Sigmoid colon (tissue), 7 donors: ENCODE measurements around the gene ZNF716. TPM values are rescaled to one million over a fixed set of nuclear protein-coding genes. Genes with fewer than 3 reads are reported as not detected.
"Not testable (repeated sequence)": the region's sequence is repeated elsewhere in the genome, so short reads cannot be mapped to it uniquely, and the experiment has no call there.

Experiments used
- DNase-seq: peaks from one replicate; pipeline ENCODE4 v3.0.0-alpha.2; 2019
- H3K27ac ChIP-seq, 4 donors: fragments of 200-600 bp; sonication (generic); one replicate each; pipeline ENCODE4 v1.5.1; 2016 to 2019; ENCODE audit warnings: mild to moderate bottlenecking in 1 of 4
- H3K27me3 ChIP-seq, 3 donors: fragments of 200-600 bp; sonication (generic); one replicate each; pipeline ENCODE4 v1.5.1; 2019; ENCODE audit warnings: mild to moderate bottlenecking in 1 of 3
- H3K36me3 ChIP-seq, 4 donors: fragments of 200-600 bp; sonication (generic); one replicate each; pipeline ENCODE4 v1.5.1; 2016 to 2019
- H3K4me1 ChIP-seq, 4 donors: fragments of 200-600 bp; sonication (generic); one replicate each; pipeline ENCODE4 v1.5.1; 2017 to 2019
- H3K4me3 ChIP-seq, 4 donors: fragments of 200-600 bp; sonication (generic); one replicate each; pipeline ENCODE4 v1.5.1; 2017 to 2019; ENCODE audit warnings: mild to moderate bottlenecking in 2 of 4, moderate library complexity in 1 of 4
- H3K9me3 ChIP-seq, 4 donors: fragments of 200-600 bp in 3 of 4; sonication (generic) in 3 of 4; one replicate each; pipeline versions ENCODE4 v1.5.1 to v1.6.1; 2013 to 2019
- CTCF ChIP-seq, 4 experiments: fragments of 450-650 bp in 3 of 4; fragments of 200-600 bp in 1 of 4; IDR thresholded peaks; one replicate each; pipeline ENCODE4 v1.5.1; 2016 to 2019; ENCODE audit warnings: antibody characterized with exemption in 4 of 4, mild to moderate bottlenecking in 3 of 4, moderate library complexity in 2 of 4
- EP300 ChIP-seq, 4 donors: sonication (generic); formaldehyde crosslinking; IDR thresholded peaks; one replicate each; pipeline ENCODE4 v1.6.1; 2017; ENCODE audit warnings: antibody characterized with exemption in 4 of 4
- POLR2A ChIP-seq, 2 donors: fragments of 450-650 bp; IDR thresholded peaks; one replicate each; pipeline ENCODE4 v1.6.1; 2016; ENCODE audit warnings: antibody characterized with exemption in 2 of 2, mild to moderate bottlenecking in 2 of 2, moderate library complexity in 2 of 2
- POLR2AphosphoS5 ChIP-seq, 4 donors: sonication (generic); formaldehyde crosslinking; IDR thresholded peaks; one replicate each; pipeline ENCODE4 v1.6.1; 2017; ENCODE audit warnings: antibody characterized with exemption in 4 of 4
- WGBS, 2 donors: extraction: QIAGEN DNeasy Blood & Tissue Kit; methylation state at CpG; one replicate each; pipeline ENCODE4 v1.1.7; 2013; 5-methylcytosine and 5-hydroxymethylcytosine counted together
- intact Hi-C: fragments of 100-400 bp; cut with DNase I; formaldehyde crosslinking; loops from one replicate; pipeline ENCODE4 v1.15.1; 2023
- polyA plus RNA-seq, 3 donors: library from polyadenylated mRNA; stranded (reverse); fragments of 200-250 nt; gene quantifications; one replicate each; pipeline ENCODE4 v1.2.3, GENCODE V29; 2013
- total RNA-seq, 4 donors: library from RNA; depleted of rRNA; stranded (reverse); fragments of >200 nt; gene quantifications; one replicate each; pipeline ENCODE4 v1.1.0, GENCODE V29; 2016
- donor health status: healthy with polysubstance abuse.
- donor health status: Bipolar disorder and iron deficiency.
- donor health status: healthy.

ZNF716 gene
- not detected for total RNA-seq
- polyA plus RNA-seq, result not detected

GRCh38 chr7:57449904-57450303 is at the start of gene ZNF716:
TSS of gene ZNF716 (plus strand) at chr7:57450177. CDS start at chr7:57450289, 112 bp downstream.
- TF ChIP-seq CTCF (IDR thresholded peaks at IDR 0.05), result no peak
- no peak for TF ChIP-seq POLR2A (IDR thresholded peaks at IDR 0.05)
- TF ChIP-seq EP300 (IDR thresholded peaks at IDR 0.05), result no peak
- no peak for TF ChIP-seq POLR2AphosphoS5 (IDR thresholded peaks at IDR 0.05)
- Histone ChIP-seq H3K27ac (no peak within 1 kb of the TSS), H3K9me3 (peaks cover 0 to 5% (median 0%) of the 10 kb centered on the region in 4 donors), H3K27me3 (no peaks in the 10 kb centered on the region), H3K36me3 (no peaks in the 10 kb centered on the region), H3K4me3 (no peak within 1 kb of the TSS), H3K4me1 (no peaks in the 10 kb centered on the region)
- WGBS, 2 donors, result 85 to 88% methylated on average over 10 of the region's 10 CpGs
- no peak for DNase-seq
- intact Hi-C loops, result no loop called here

- WGBS, 2 donors, result 88 to 90% methylated on average over 10 of the region's 10 CpGs
- TF ChIP-seq POLR2A (IDR thresholded peaks at IDR 0.05) (no peak), POLR2AphosphoS5 (IDR thresholded peaks at IDR 0.05) (no peak), CTCF (IDR thresholded peaks at IDR 0.05) (no peak), EP300 (IDR thresholded peaks at IDR 0.05) (no peak)
- H3K36me3 ChIP-seq, result no peaks in the 10 kb centered on the region
- H3K27ac ChIP-seq, result no peak overlapping the region
- intact Hi-C loops, result no loop called here
- H3K27me3 ChIP-seq, result peaks cover 0 to 7% (median 0%) of the 10 kb centered on the region in 3 donors
- DNase-seq, result no peak
- H3K4me1 ChIP-seq, result no peaks in the 10 kb centered on the region
- no peak overlapping the region for H3K4me3 ChIP-seq
- H3K9me3 ChIP-seq, result peaks cover 0 to 17% (median 0%) of the 10 kb centered on the region in 4 donors
Measured at GRCh38 chr7:57400531-57401155, 49.3 kb upstream of the ZNF716 start.

GRCh38 chr7:57403051-57403450 is 46.9 kb upstream of the ZNF716 start:
- H3K27ac ChIP-seq, H3K27me3 ChIP-seq, H3K4me3 ChIP-seq, H3K4me1 ChIP-seq, H3K36me3 ChIP-seq, DNase-seq, intact Hi-C loops: not testable (repeated sequence)
- peaks cover 0 to 17% (median 0%) of the 10 kb centered on the region in 4 donors for H3K9me3 ChIP-seq
- WGBS, 2 donors, result 86 to 91% methylated on average over 16 of the region's 16 CpGs

GRCh38 chr7:57403601-57404342 is 46.2 kb upstream of the ZNF716 start:
- peaks cover 0 to 17% (median 0%) of the 10 kb centered on the region in 4 donors for H3K9me3 ChIP-seq
- intact Hi-C loops, result no loop called here
- DNase-seq, result no peak

More at GRCh38 chr7:57403601-57404342, 46.2 kb upstream of the ZNF716 start:
- Histone ChIP-seq H3K4me3 (peak overlapping the region in 3 of 4 donors; percentile 29 to 42 (median 37)), H3K36me3 (no peaks in the 10 kb centered on the region), H3K27me3 (peaks cover 0 to 6% (median 0%) of the 10 kb centered on the region in 3 donors), H3K4me1 (no peaks in the 10 kb centered on the region), H3K27ac (peak overlapping the region in 3 of 4 donors; percentile 43 to 74 (median 57))
- no peak for TF ChIP-seq CTCF (IDR thresholded peaks at IDR 0.05)
- WGBS, 2 donors, result 52 to 58% methylated on average over 36 of the region's 36 CpGs
